Liver (tissue), 9 donors: ENCODE data around the gene TNFRSF21. TPM values are rescaled to one million over a fixed set of nuclear protein-coding genes. Genes with fewer than 3 reads are reported as not detected.

Experiments
- DNase-seq: peaks from one replicate; pipeline ENCODE4 v3.0.0-alpha.2; 2017; ENCODE audit warnings: low spot score
- H3K27ac ChIP-seq, 2 donors: one replicate each; pipeline ENCODE4 v1.7.0; 2013; ENCODE audit warnings: inconsistent platforms in 2 of 2, low read length in 2 of 2, control low read depth in 1 of 2, low read depth in 1 of 2, mild to moderate bottlenecking in 1 of 2
- H3K27me3 ChIP-seq, 4 donors: one replicate each; pipeline versions ENCODE4 v1.6.1 to v1.7.0; 2013; ENCODE audit warnings: low read length in 3 of 4, inconsistent platforms in 1 of 4, mild to moderate bottlenecking in 1 of 4, moderate library complexity in 1 of 4; ENCODE audit not compliant: control insufficient read depth in 4 of 4, insufficient read depth in 4 of 4
- H3K36me3 ChIP-seq, 4 donors: one replicate each; pipeline versions ENCODE4 v1.6.1 to v1.7.0; 2013; ENCODE audit warnings: low read length in 3 of 4, mild to moderate bottlenecking in 3 of 4, low read depth in 1 of 4, moderate library complexity in 1 of 4; ENCODE audit not compliant: control insufficient read depth in 4 of 4, insufficient read depth in 3 of 4
- H3K4me1 ChIP-seq, 4 donors: one replicate each; pipeline versions ENCODE4 v1.6.1 to v1.7.0; 2013; ENCODE audit warnings: low read length in 3 of 4, mild to moderate bottlenecking in 3 of 4, moderate library complexity in 1 of 4; ENCODE audit not compliant: control insufficient read depth in 4 of 4, insufficient read depth in 4 of 4
- H3K4me3 ChIP-seq, 3 donors: one replicate each; pipeline versions ENCODE4 v1.6.1 to v1.7.0; 2013; ENCODE audit warnings: low read length in 3 of 3, control low read depth in 1 of 3, low read depth in 1 of 3, mild to moderate bottlenecking in 1 of 3
- H3K9ac ChIP-seq, 2 donors: one replicate each; pipeline ENCODE4 v1.7.0; 2013; ENCODE audit warnings: low read length in 2 of 2, mild to moderate bottlenecking in 2 of 2, moderate library complexity in 2 of 2, control low read depth in 1 of 2, low read depth in 1 of 2
- H3K9me3 ChIP-seq, 4 donors: one replicate each; pipeline versions ENCODE4 v1.6.1 to v1.7.0; 2013; ENCODE audit warnings: low read length in 3 of 4; ENCODE audit not compliant: control insufficient read depth in 4 of 4
- EGR1 ChIP-seq, 2 donors: IDR thresholded peaks; 2 replicates each; pipeline ENCODE4 v1.6.1; 2016 to 2018; ENCODE audit warnings: antibody characterized with exemption in 2 of 2, low read depth in 2 of 2
- FOXA1 ChIP-seq: IDR thresholded peaks from 2 replicates; pipeline ENCODE4 v1.6.1; 2016; ENCODE audit warnings: antibody characterized with exemption
- FOXA2 ChIP-seq: IDR thresholded peaks from 2 replicates; pipeline ENCODE4 v1.6.1; 2016; ENCODE audit warnings: antibody characterized with exemption
- GABPA ChIP-seq, 2 donors: IDR thresholded peaks in 1 of 2; conservative IDR thresholded peaks in 1 of 2; 2 replicates each; pipeline ENCODE4 v1.6.1; 2016; ENCODE audit warnings: antibody characterized with exemption in 2 of 2, mild to moderate bottlenecking in 1 of 2, moderate library complexity in 1 of 2
- HNF4A ChIP-seq, 2 donors: conservative IDR thresholded peaks; 2 replicates each; pipeline ENCODE4 v1.6.1; 2016; ENCODE audit warnings: antibody characterized with exemption in 2 of 2, mild to moderate bottlenecking in 2 of 2
- HNF4G ChIP-seq: IDR thresholded peaks from 2 replicates; pipeline ENCODE4 v1.6.1; 2016; ENCODE audit warnings: antibody characterized with exemption
- JUND ChIP-seq, 2 donors: IDR thresholded peaks; 2 replicates each; pipeline ENCODE4 v1.6.1; 2016; ENCODE audit warnings: antibody characterized with exemption in 2 of 2
- NR2F2 ChIP-seq: IDR thresholded peaks from 2 replicates; pipeline ENCODE4 v1.6.1; 2016; ENCODE audit warnings: antibody characterized with exemption
- RAD21 ChIP-seq, 2 donors: IDR thresholded peaks; 2 replicates each; pipeline ENCODE4 v1.6.1; 2016; ENCODE audit warnings: antibody characterized with exemption in 2 of 2, mild to moderate bottlenecking in 2 of 2
- RXRA ChIP-seq, 2 donors: IDR thresholded peaks; 2 replicates each; pipeline ENCODE4 v1.6.1; 2017 to 2018; ENCODE audit warnings: antibody characterized with exemption in 2 of 2, mild to moderate bottlenecking in 1 of 2
- SP1 ChIP-seq: IDR thresholded peaks from 2 replicates; pipeline ENCODE4 v1.6.1; 2018; ENCODE audit warnings: antibody characterized with exemption, mild to moderate bottlenecking
- TAF1 ChIP-seq: conservative IDR thresholded peaks from 2 replicates; pipeline ENCODE4 v1.6.1; 2016; ENCODE audit warnings: antibody characterized with exemption, mild to moderate bottlenecking
- YY1 ChIP-seq: IDR thresholded peaks from 2 replicates; pipeline ENCODE4 v1.6.1; 2016; ENCODE audit warnings: antibody characterized with exemption, mild to moderate bottlenecking
- WGBS: extraction: QIAGEN DNeasy Blood & Tissue Kit; methylation state at CpG from one replicate; pipeline ENCODE4 v1.1.7; 2013; 5-methylcytosine and 5-hydroxymethylcytosine counted together
- polyA plus RNA-seq, 2 donors: library from polyadenylated mRNA; stranded (reverse) in 1 of 2; unstranded in 1 of 2; fragments of 200-250 nt in 1 of 2; fragments of >200 nt in 1 of 2; fragmentation: Nextera tagmentation in 1 of 2; extraction: Ambion mirVana in 1 of 2; gene quantifications; one replicate each; pipeline versions ENCODE4 v1.2.1 to v1.2.3, GENCODE V29; 2013 to 2015
- total RNA-seq, 2 donors: library from RNA; depleted of rRNA; stranded (reverse); fragments of >200 nt; gene quantifications; one replicate each; pipeline ENCODE4 v1.2.3, GENCODE V29; 2014
- TF ChIP-seq, protein P1 (sequence below): IDR thresholded peaks from 2 replicates; pipeline ENCODE4 v1.6.1; 2016; ENCODE audit warnings: antibody characterized with exemption
- TF ChIP-seq, protein P2 (sequence below): fragments of 150-350 bp; IDR thresholded peaks from 2 replicates; pipeline ENCODE4 v1.5.1; 2017; ENCODE audit warnings: improper control_type of control experiment, low read depth, low read length; ENCODE audit not compliant: missing input control
- TF ChIP-seq, protein P3 (sequence below): IDR thresholded peaks from 2 replicates; pipeline ENCODE4 v1.6.1; 2016; ENCODE audit warnings: antibody characterized with exemption
- TF ChIP-seq, protein P4 (sequence below): IDR thresholded peaks from 2 replicates; pipeline ENCODE4 v1.6.1; 2016; ENCODE audit warnings: antibody characterized with exemption
- TF ChIP-seq, protein P5 (sequence below): IDR thresholded peaks from 2 replicates; pipeline ENCODE4 v1.6.1; 2016; ENCODE audit warnings: antibody characterized with exemption, mild to moderate bottlenecking
- donor health status: healthy.
- donor health status: healthy.
- donor health status: healthy.
- donor health status: healthy.
- donor health status: healthy.

TNFRSF21 gene
- total and polyA plus RNA-seq, 4 donors, result 2.1 to 3.2 (median 2.9) TPM

DNA sequence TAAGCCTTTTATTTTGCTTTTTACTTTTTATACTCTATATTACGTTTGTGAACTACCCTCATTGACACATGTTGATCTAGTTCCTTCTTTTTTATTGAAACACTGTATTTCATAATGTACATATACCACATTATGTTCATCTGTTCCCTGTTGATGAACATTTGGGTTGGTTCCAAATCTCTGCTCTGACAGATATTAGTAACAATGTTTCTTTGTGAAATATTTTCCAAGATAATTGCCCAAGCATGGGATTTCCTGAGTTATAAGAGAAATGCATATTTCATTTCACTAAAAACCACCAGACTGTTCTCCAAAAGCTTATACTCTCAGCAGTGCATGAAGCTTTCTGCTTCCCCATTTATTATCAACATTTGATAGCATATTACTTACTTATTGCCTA lies 44.2 kb upstream of the TNFRSF21 start:
- Histone ChIP-seq H3K27ac (no peak overlapping the region), H3K4me3 (no peak overlapping the region), H3K4me1 (no peaks in the 10 kb centered on the region), H3K27me3 (no peaks in the 10 kb centered on the region), H3K9ac (no peak overlapping the region), H3K36me3 (no peaks in the 10 kb centered on the region), H3K9me3 (no peaks in the 10 kb centered on the region)
- DNase-seq, result no peak
- WGBS, result 60% methylated on average over 1 of the region's 1 CpG
- TF ChIP-seq RXRA (IDR thresholded peaks at IDR 0.05), result no peak

DNA sequence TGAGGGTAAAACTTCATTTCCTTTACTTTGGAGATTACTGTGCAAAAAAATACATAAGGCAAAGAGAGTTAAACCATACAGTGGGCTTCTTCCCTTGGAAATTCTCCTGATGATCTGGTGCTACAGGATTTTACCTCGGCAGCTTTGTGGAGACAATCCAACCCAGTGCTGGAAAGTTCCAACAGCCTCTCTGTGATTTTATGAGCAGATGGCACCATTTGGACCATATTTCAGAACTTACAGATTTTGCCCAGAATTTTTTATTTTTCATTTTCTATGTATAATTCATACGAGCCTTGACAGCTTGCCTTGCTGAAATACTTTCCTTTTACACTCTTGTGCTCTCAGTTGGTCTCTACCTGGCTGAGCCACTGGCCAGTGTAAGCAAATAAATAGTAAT lies 43.3 kb upstream of the TNFRSF21 start:
- TF ChIP-seq, protein P1, sequence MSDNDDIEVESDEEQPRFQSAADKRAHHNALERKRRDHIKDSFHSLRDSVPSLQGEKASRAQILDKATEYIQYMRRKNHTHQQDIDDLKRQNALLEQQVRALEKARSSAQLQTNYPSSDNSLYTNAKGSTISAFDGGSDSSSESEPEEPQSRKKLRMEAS, result no peak
- TF ChIP-seq, protein P2, sequence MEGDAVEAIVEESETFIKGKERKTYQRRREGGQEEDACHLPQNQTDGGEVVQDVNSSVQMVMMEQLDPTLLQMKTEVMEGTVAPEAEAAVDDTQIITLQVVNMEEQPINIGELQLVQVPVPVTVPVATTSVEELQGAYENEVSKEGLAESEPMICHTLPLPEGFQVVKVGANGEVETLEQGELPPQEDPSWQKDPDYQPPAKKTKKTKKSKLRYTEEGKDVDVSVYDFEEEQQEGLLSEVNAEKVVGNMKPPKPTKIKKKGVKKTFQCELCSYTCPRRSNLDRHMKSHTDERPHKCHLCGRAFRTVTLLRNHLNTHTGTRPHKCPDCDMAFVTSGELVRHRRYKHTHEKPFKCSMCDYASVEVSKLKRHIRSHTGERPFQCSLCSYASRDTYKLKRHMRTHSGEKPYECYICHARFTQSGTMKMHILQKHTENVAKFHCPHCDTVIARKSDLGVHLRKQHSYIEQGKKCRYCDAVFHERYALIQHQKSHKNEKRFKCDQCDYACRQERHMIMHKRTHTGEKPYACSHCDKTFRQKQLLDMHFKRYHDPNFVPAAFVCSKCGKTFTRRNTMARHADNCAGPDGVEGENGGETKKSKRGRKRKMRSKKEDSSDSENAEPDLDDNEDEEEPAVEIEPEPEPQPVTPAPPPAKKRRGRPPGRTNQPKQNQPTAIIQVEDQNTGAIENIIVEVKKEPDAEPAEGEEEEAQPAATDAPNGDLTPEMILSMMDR, result no peak
- TF ChIP-seq HNF4G (no peak), FOXA1 (no peak)
- TF ChIP-seq, protein P3, sequence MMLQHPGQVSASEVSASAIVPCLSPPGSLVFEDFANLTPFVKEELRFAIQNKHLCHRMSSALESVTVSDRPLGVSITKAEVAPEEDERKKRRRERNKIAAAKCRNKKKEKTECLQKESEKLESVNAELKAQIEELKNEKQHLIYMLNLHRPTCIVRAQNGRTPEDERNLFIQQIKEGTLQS, result no peak
- Histone ChIP-seq H3K9me3 (no peaks in the 10 kb centered on the region), H3K27ac (no peak overlapping the region), H3K9ac (no peak overlapping the region), H3K4me3 (no peak overlapping the region), H3K27me3 (no peaks in the 10 kb centered on the region), H3K36me3 (no peaks in the 10 kb centered on the region), H3K4me1 (no peaks in the 10 kb centered on the region)
- WGBS, result 71% methylated on average over 2 of the region's 2 CpGs
- no peak for DNase-seq

DNA sequence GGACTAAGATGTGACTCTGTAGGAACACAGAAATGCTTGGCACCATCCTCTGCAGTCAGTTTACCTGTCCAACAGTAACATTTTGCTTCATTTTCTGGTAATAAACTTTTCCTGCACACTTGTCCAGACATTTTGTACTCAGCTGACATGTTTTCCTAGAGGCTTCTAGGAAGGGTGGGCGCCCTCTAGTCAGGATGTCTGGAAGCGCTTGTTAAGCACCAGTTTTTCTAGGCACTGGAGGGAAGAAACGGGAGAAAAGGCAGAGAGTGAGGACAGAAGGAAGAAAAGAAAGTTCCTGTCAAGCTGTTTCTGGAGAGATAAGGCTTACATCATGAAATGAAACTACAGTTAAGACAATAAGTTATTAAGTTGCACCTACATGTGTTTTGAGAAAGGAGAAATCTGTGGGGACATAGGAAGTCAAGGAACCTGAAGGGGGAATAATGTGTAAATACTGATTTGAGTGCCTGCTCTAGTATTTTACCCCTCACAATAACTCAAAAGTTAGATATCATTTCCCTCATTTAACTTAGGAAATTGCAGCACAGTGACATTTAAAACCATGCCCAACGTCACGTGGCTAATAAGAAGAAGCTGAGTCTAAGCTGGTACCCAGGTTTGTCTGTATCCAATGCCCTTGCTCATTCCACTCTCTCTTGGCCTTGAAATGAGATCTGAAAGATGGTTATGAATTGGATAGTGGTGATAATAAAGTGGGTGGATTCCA lies 42.7 kb upstream of the TNFRSF21 start:
- no peaks in the 10 kb centered on the region for H3K9me3 ChIP-seq
- no peak overlapping the region for H3K4me3 ChIP-seq
- H3K9ac ChIP-seq, result no peak overlapping the region
- H3K36me3 ChIP-seq, result no peaks in the 10 kb centered on the region
- DNase-seq, result no peak
- no peaks in the 10 kb centered on the region for H3K4me1 ChIP-seq
- TF ChIP-seq RXRA (IDR thresholded peaks at IDR 0.05) (no peak), GABPA (IDR thresholded peaks at IDR 0.05 in 1 of 2, conservative IDR thresholded peaks at IDR 0.05 in 1 of 2) (no peak), TAF1 (no peak), RAD21 (IDR thresholded peaks at IDR 0.05) (no peak), SP1 (no peak), NR2F2 (no peak), EGR1 (IDR thresholded peaks at IDR 0.05; ENCODE audit: low read depth in 2 of 2) (no peak), JUND (IDR thresholded peaks at IDR 0.05) (no peak), HNF4A (conservative IDR thresholded peaks at IDR 0.05) (no peak), FOXA2 (no peak), YY1 (no peak), HNF4G (no peak)
- TF ChIP-seq, protein P4, sequence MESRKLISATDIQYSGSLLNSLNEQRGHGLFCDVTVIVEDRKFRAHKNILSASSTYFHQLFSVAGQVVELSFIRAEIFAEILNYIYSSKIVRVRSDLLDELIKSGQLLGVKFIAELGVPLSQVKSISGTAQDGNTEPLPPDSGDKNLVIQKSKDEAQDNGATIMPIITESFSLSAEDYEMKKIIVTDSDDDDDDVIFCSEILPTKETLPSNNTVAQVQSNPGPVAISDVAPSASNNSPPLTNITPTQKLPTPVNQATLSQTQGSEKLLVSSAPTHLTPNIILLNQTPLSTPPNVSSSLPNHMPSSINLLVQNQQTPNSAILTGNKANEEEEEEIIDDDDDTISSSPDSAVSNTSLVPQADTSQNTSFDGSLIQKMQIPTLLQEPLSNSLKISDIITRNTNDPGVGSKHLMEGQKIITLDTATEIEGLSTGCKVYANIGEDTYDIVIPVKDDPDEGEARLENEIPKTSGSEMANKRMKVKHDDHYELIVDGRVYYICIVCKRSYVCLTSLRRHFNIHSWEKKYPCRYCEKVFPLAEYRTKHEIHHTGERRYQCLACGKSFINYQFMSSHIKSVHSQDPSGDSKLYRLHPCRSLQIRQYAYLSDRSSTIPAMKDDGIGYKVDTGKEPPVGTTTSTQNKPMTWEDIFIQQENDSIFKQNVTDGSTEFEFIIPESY, result no peak
- TF ChIP-seq, protein P5, sequence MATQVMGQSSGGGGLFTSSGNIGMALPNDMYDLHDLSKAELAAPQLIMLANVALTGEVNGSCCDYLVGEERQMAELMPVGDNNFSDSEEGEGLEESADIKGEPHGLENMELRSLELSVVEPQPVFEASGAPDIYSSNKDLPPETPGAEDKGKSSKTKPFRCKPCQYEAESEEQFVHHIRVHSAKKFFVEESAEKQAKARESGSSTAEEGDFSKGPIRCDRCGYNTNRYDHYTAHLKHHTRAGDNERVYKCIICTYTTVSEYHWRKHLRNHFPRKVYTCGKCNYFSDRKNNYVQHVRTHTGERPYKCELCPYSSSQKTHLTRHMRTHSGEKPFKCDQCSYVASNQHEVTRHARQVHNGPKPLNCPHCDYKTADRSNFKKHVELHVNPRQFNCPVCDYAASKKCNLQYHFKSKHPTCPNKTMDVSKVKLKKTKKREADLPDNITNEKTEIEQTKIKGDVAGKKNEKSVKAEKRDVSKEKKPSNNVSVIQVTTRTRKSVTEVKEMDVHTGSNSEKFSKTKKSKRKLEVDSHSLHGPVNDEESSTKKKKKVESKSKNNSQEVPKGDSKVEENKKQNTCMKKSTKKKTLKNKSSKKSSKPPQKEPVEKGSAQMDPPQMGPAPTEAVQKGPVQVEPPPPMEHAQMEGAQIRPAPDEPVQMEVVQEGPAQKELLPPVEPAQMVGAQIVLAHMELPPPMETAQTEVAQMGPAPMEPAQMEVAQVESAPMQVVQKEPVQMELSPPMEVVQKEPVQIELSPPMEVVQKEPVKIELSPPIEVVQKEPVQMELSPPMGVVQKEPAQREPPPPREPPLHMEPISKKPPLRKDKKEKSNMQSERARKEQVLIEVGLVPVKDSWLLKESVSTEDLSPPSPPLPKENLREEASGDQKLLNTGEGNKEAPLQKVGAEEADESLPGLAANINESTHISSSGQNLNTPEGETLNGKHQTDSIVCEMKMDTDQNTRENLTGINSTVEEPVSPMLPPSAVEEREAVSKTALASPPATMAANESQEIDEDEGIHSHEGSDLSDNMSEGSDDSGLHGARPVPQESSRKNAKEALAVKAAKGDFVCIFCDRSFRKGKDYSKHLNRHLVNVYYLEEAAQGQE, result no peak
- TF ChIP-seq, protein P3, result no peak
- TF ChIP-seq, protein P2, result no peak
- 82% methylated on average over 5 of the region's 5 CpGs for WGBS
- H3K27me3 ChIP-seq, result no peaks in the 10 kb centered on the region
- H3K27ac ChIP-seq, result no peak overlapping the region
